ENCODE results near the gene USP28.

DNA sequence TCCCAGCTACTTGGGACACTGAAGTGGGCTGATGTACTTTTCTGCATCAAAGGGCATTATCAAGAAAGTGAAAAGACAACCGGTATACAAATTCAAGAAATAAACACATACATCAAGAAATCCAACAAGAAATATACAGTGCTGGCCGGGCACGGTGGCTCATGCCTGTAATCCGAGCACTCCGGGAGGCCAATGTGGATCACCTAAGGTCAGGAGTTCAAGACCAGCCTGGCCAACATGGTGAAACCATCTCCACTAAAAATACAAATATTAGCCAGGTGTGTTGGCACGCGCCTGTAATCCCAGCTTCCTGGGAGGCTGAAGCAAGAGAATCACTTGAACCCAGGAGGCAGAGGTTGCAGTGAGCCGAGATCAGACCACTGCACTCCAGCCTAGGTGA lies 9.5 kb downstream of the USP28 start:
- TF ChIP-seq, protein P1, sequence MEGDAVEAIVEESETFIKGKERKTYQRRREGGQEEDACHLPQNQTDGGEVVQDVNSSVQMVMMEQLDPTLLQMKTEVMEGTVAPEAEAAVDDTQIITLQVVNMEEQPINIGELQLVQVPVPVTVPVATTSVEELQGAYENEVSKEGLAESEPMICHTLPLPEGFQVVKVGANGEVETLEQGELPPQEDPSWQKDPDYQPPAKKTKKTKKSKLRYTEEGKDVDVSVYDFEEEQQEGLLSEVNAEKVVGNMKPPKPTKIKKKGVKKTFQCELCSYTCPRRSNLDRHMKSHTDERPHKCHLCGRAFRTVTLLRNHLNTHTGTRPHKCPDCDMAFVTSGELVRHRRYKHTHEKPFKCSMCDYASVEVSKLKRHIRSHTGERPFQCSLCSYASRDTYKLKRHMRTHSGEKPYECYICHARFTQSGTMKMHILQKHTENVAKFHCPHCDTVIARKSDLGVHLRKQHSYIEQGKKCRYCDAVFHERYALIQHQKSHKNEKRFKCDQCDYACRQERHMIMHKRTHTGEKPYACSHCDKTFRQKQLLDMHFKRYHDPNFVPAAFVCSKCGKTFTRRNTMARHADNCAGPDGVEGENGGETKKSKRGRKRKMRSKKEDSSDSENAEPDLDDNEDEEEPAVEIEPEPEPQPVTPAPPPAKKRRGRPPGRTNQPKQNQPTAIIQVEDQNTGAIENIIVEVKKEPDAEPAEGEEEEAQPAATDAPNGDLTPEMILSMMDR (IDR thresholded peaks at IDR 0.05; ENCODE audit: low read length): no peak
- TF ChIP-seq EZH2phosphoT487 (IDR thresholded peaks at IDR 0.05; ENCODE audit: low read length): no peak
